T follicular helper cell (primary cell): ENCODE measurements around the gene PGAM2.

ENCODE experiments used
- DNase-seq: peaks from one replicate; pipeline ENCODE4 v3.0.0-alpha.2; 2020; ENCODE audit warnings: low read depth

PGAM2 gene

GRCh38 chr7:44082541-44083207, 17.3 kb upstream of the PGAM2 start:
- DNase-seq: peak; percentile 97

DNA sequence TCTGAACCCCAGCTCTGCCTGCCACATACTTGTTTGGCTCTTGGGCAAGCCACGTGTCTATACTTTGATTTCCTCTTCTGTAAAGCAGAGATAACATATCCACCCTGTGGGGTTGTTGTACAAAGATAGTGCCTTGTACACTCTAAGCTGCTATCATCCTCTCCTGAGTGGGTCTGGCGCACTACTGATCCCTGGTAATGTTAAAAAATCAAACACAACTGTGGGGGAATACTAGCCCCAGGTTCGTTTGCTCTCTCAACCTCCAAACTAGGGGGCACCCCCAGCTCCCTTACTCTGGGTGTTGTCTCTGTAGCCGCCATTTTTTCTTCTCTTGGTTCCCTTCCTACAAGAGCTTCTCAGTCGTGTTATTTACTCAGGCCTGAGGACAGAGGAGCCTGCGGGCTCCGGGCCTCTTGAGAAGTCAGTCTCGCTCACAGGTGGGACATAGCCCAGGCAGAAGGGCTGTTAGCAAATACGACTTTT, 15.9 kb upstream of the PGAM2 start:
- DNase-seq: no peak

DNA sequence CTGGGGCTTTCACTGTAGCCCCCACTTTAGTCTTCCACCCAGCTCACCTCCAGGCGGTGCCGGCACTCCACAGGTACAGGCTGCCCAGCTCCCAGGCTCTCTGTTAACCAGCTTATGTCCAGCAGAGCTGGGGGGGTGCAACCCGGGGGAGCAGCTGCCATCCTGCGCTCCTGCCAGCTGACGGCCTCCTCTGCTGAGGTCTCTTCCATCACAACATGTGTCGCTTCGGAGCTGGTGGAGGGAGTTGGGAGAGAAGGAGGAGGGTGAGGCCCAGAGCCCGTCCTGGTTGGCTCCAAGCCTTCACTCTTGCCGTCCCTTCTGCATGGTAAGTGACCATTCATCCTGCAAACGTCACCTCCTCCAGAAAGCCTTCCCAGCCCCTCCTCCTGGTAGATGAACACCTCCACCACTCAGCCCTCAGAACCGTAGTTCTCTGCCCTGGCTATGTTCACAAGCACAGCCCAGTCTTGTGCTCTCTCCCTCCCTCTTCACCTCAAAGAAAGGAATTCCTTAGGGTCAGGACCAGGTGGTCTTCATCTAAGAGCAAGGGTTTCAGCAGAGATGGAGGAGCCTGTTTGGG, 15.4 kb upstream of the PGAM2 start:
- DNase-seq: no peak

DNA sequence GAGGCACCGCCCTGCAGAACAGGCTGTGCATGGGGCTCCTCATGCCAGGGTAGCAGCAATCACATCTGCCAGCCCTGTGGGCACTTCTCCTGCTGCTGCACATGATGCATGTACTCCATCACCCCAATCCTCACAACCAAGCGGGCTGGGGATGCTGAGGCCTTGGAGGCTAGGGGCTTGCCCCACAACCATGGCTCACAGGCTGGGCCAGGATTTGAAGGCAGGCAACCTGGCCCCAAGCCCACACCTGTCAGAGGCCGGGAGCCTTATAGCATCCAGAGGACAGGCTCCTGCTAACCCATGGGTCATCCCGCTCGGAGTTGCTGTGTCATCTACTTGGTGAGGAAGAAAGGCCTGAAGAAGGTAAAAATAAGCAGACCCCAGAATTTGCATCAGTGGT, 14.8 kb upstream of the PGAM2 start:
- DNase-seq: no peak

DNA sequence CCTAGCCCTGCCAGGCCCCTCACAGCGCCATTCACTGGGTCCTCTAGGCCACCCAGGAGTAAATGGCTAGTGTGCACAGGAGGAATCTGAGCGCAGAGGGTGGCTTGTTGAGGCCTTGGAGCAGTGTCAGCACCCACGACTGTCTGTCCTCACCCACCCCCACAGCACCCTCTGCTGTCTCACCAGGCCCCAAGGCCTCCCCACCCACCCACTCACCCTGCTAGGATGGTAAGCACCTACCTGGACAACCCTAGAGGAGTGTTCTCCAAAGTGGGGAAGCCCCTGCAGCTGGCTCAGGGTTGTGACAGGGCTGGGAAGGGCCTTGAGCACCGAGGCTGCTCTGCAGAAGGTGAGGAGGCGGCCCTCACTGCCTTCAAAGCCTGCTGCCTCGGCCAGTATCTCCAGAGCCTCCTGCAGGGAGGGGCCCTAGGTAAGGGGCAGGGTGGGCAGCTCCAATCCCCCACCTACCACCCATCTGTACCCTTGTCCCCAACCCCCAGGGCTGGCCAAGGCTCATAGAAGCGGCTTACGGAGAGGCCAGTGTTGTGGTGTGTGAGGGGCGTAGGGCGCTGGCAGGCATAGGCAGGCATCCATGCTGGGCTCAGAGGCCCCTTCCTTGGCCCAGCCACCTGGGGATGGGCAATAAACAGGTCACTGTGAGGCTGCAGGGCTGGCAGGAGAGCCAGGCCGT, 14.1 kb upstream of the PGAM2 start:
- no peak for DNase-seq

DNA sequence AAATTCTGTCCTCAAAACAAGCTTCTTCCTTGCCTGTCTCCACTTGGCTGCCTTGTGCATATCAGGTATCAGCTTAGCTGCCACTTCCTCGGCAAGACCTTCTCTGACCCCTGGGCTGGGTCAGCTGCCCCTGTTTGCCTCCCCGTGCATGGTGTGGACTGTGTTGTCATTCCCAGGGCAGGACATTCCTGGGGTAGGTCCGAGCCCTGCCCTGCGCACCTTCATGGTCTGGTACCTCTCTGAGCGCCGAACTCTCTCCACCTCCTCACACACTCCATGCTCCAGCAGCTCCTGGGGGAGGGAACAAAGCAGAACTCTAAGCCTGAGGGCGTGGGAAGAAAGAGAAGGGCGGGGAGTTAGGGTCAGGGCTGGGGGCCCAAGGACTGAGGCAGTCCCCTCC, 13.2 kb upstream of the PGAM2 start:
- no peak for DNase-seq

DNA sequence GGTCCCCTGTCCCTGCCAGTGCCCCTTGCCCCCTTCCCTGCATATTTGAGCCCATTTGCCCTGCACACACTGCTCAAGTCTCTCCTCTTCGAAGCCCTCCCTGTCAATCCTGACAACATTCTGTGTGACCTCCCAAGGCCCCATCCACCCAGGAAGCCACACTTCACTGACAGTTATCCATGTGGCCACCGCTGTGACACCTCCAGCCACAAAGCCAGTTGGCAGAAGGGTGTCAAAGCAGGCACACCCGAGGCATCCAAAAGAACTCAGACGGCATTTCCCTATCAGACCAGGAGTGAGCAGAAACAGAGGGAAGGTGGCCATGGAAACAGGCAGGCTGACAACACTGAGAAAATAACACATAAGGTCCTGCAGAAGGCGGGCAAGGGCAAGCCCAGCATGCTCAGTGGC, 12.3 kb upstream of the PGAM2 start:
- DNase-seq: no peak

- no peak for DNase-seq
These were observed 11.7 kb upstream of the PGAM2 start for GRCh38 chr7:44077061-44077460.

- DNase-seq: no peak
These were observed 10.9 kb upstream of the PGAM2 start for GRCh38 chr7:44076101-44076895.

DNA sequence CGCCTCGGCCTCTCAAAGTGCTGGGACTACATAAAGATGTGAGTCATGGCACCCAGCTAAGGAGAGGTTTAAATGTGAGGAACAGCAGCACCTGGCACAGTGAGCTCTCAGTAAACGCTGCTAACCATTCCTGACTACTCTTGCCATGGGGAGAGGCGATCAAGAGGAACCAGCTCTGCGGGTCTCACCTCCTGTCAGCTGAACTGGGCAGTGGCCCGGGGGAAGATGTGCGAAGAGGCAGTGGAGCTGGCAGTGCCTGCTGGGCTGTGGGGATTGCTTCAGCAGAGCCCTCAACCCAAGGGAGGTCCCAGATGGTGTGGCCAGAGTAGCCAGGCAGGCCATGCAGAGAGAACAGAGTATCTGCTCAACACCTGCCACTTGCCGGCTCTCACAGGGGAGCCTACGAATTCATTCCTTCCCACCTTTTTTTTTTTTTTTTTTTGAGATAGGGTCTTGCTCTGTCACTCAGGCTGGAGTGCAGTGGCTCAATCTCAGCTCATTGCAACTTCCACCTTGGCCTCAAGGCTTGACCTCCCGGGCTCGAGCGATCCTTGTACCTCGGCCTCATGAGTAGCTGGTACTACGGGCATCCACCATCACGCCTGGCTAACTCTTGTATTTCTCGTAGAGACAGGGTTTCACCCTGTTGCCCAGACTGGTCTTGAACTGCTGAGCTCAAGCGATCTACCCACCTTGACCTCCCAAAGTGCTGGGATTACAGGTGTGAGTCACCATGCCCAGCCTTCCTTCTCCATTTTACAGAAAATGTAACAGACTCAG, 10.1 kb upstream of the PGAM2 start:
- no peak for DNase-seq

DNA sequence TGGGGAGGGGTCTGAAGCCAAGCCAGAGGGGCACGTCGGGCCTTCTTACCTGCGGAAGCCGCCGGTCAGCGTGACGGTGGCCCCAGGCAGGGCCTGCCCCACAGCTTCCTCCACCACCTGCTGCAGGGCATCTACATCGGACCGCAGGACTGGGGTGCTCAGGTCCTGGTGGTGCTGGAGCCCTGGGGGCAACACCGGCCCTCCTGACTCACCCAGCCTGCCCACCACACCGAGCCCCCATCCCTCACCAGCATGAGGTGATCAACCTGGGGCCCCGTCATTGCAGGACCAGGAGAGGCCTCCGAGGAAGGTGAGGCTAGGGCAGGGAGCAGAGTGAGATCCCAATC, 9.0 kb upstream of the PGAM2 start:
- DNase-seq: no peak

GRCh38 chr7:44073664-44074348, 8.4 kb upstream of the PGAM2 start:
- no peak for DNase-seq

- DNase-seq: peak; percentile 19
These were observed 7.2 kb upstream of the PGAM2 start for GRCh38 chr7:44072364-44073231.

- DNase-seq: no peak
These were observed 6.5 kb upstream of the PGAM2 start for GRCh38 chr7:44071726-44072363.

- no peak for DNase-seq
These were observed 2.7 kb upstream of the PGAM2 start for GRCh38 chr7:44068054-44068453.

GRCh38 chr7:44067064-44067951, 1.9 kb upstream of the PGAM2 start:
- no peak for DNase-seq

GRCh38 chr7:44066494-44067063, 1.2 kb upstream of the PGAM2 start:
- no peak for DNase-seq

GRCh38 chr7:44066111-44066460, 719 bp upstream of the PGAM2 start:
- no peak for DNase-seq
